Measurements from ENCODE around the gene MACROD2. TPM values are rescaled to one million over a fixed set of nuclear protein-coding genes. Genes with fewer than 3 reads are reported as not detected.

The MACROD2 gene
- total RNA-seq, 1 donor from 2014 or later = 2.4 TPM

DNA sequence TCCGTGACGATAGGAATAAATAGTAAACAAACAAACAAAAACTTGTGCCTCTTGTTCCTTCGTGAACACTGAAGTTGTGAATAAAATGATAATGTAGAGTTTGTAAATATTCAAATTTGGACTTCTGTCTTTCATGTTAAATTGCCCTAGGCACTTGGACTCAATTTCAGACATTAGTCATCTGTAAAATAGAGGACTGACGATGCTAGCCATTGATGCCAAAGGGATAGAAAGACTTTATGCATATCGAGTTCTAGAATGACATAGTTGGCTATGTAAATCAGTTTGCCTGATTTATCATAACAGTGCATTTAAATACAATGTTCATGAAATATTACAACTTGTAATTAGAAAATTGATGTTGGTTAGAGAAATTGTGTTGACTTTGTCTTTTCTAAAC is 388.0 kb downstream of the MACROD2 start:
- H3K27me3 Mint-ChIP-seq (ENCODE audit: low read depth, unreplicated experiment) = no peaks in the 10 kb centered on the region
- Histone ChIP-seq H3K4me2 (ENCODE audit: low read length) (no peak overlapping the region), H3K79me2 (ENCODE audit: insufficient read depth, low read length) (no peaks in the 10 kb centered on the region), H2AFZ (ENCODE audit: low read depth, low read length) (no peak overlapping the region), H3K27me3 (ENCODE audit: insufficient read depth, low read length) (no peaks in the 10 kb centered on the region), H3K9me3 (ENCODE audit: insufficient read depth, low read depth, low read length) (peaks cover 2% of the 10 kb centered on the region), H3K4me1 (ENCODE audit: insufficient read depth, low read length) (no peaks in the 10 kb centered on the region), H3K9ac (ENCODE audit: low read length) (no peak overlapping the region), H3K27ac (ENCODE audit: low read depth, low read length) (no peak overlapping the region), H3K4me3 (ENCODE audit: insufficient read depth, low read depth, low read length) (no peak overlapping the region), H4K20me1 (ENCODE audit: insufficient read depth, low read length) (no peaks in the 10 kb centered on the region), H3K36me3 (ENCODE audit: insufficient read depth, low read length) (no peaks in the 10 kb centered on the region)
- H3K4me3 Mint-ChIP-seq (ENCODE audit: unreplicated experiment) = no peak overlapping the region
- TF ChIP-seq, protein P1, sequence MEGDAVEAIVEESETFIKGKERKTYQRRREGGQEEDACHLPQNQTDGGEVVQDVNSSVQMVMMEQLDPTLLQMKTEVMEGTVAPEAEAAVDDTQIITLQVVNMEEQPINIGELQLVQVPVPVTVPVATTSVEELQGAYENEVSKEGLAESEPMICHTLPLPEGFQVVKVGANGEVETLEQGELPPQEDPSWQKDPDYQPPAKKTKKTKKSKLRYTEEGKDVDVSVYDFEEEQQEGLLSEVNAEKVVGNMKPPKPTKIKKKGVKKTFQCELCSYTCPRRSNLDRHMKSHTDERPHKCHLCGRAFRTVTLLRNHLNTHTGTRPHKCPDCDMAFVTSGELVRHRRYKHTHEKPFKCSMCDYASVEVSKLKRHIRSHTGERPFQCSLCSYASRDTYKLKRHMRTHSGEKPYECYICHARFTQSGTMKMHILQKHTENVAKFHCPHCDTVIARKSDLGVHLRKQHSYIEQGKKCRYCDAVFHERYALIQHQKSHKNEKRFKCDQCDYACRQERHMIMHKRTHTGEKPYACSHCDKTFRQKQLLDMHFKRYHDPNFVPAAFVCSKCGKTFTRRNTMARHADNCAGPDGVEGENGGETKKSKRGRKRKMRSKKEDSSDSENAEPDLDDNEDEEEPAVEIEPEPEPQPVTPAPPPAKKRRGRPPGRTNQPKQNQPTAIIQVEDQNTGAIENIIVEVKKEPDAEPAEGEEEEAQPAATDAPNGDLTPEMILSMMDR (IDR thresholded peaks at IDR 0.05; ENCODE audit: insufficient read depth, low read depth, low read length) = no peak
- no peak for TF ChIP-seq EZH2 (IDR thresholded peaks at IDR 0.05; ENCODE audit: insufficient read depth, low read length)
- FAIRE-seq (no peak), DNase-seq (ENCODE audit: low read depth) (no peak)
- no peak overlapping the region for H3K27ac Mint-ChIP-seq (ENCODE audit: unreplicated experiment)
- peaks cover 8% of the 10 kb centered on the region for H3K9me3 Mint-ChIP-seq (ENCODE audit: unreplicated experiment)
- H3K36me3 Mint-ChIP-seq (ENCODE audit: low read depth, unreplicated experiment) = no peaks in the 10 kb centered on the region
- no peaks in the 10 kb centered on the region for H3K4me1 Mint-ChIP-seq (ENCODE audit: low read depth, unreplicated experiment)

- H2AFZ ChIP-seq (ENCODE audit: low read depth, low read length) = no peak overlapping the region
Measured at GRCh38 chr20:14384416-14385175, 389.3 kb downstream of the MACROD2 start.

More at GRCh38 chr20:14384416-14385175, 389.3 kb downstream of the MACROD2 start:
- DNase-seq (ENCODE audit: low read depth) = no peak
- Mint-ChIP-seq H3K36me3 (ENCODE audit: low read depth, unreplicated experiment) (no peaks in the 10 kb centered on the region), H3K27me3 (ENCODE audit: low read depth, unreplicated experiment) (no peaks in the 10 kb centered on the region), H3K27ac (ENCODE audit: unreplicated experiment) (no peak overlapping the region), H3K4me1 (ENCODE audit: low read depth, unreplicated experiment) (no peaks in the 10 kb centered on the region), H3K4me3 (ENCODE audit: unreplicated experiment) (no peak overlapping the region), H3K9me3 (ENCODE audit: unreplicated experiment) (peaks cover 8% of the 10 kb centered on the region)
- no peak overlapping the region for H3K9ac ChIP-seq (ENCODE audit: low read length)
- H3K27me3 ChIP-seq (ENCODE audit: insufficient read depth, low read length) = no peaks in the 10 kb centered on the region
- FAIRE-seq = no peak
- H3K4me2 ChIP-seq (ENCODE audit: low read length) = no peak overlapping the region
- TF ChIP-seq, protein P1 (IDR thresholded peaks at IDR 0.05; ENCODE audit: insufficient read depth, low read depth, low read length) = no peak
- no peak for TF ChIP-seq EZH2 (IDR thresholded peaks at IDR 0.05; ENCODE audit: insufficient read depth, low read length)
- no peak overlapping the region for H3K4me3 ChIP-seq (ENCODE audit: insufficient read depth, low read depth, low read length)
- peaks cover 2% of the 10 kb centered on the region for H3K9me3 ChIP-seq (ENCODE audit: insufficient read depth, low read depth, low read length)
- H3K4me1 ChIP-seq (ENCODE audit: insufficient read depth, low read length) = no peaks in the 10 kb centered on the region
- no peaks in the 10 kb centered on the region for H3K36me3 ChIP-seq (ENCODE audit: insufficient read depth, low read length)
- H4K20me1 ChIP-seq (ENCODE audit: insufficient read depth, low read length) = no peaks in the 10 kb centered on the region
- H3K27ac ChIP-seq (ENCODE audit: low read depth, low read length) = no peak overlapping the region
- no peaks in the 10 kb centered on the region for H3K79me2 ChIP-seq (ENCODE audit: insufficient read depth, low read length)
